A549 (cell line): ENCODE measurements around the gene NDUFA13.

Experiments
- KDM1A ChIP-seq: fragments of 200-600 bp; sonication (generic); IDR thresholded peaks from 2 replicates; pipeline ENCODE4 v1.6.1; 2016; ENCODE audit warnings: low read depth, mild to moderate bottlenecking
- KDM5A ChIP-seq: fragments of 200-600 bp; sonication (generic); IDR thresholded peaks from 2 replicates; pipeline ENCODE4 v1.6.1; 2016; ENCODE audit warnings: antibody characterized with exemption, mild to moderate bottlenecking
- ZFP36 ChIP-seq: fragments of 450-650 bp; IDR thresholded peaks from 2 replicates; pipeline ENCODE4 v1.6.1; 2014; ENCODE audit warnings: borderline replicate concordance; ENCODE audit not compliant: partially characterized antibody
- ZNF302 ChIP-seq: fragments of 250-450 bp; sonication (Bioruptor Pico); IDR thresholded peaks from 2 replicates; pipeline ENCODE4 v1.9.0; 2021; ENCODE audit warnings: inconsistent platforms, mild to moderate bottlenecking, moderate library complexity
- TF ChIP-seq, protein P1 (sequence below): fragments of 450-650 bp; IDR thresholded peaks from 2 replicates; pipeline ENCODE4 v1.6.1; 2014; ENCODE audit warnings: antibody characterized with exemption

DNA sequence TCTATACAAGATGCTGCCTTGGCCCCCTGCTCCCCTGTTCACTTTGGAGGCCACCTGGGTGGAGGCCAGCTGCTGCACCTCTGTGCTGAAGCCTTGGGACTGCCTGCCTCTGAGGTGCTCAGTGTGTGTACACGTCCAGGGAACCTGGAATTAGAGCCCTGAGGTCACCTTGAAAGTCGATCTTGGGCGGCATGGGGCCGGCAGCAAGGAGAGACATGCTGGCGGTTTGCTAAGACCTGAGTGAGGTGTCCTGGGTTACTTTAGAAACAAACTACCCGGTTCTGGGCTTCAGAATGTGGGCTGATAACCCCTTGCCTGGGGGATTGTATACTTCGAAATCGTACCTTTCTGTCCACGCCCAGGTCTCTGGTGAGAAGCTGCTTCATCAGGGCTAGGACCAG, 26.2 kb upstream of the NDUFA13 start:
- no peak for TF ChIP-seq ZNF302 (CRISPR knock-in tag)
- no peak for TF ChIP-seq KDM5A
- TF ChIP-seq, protein P1, sequence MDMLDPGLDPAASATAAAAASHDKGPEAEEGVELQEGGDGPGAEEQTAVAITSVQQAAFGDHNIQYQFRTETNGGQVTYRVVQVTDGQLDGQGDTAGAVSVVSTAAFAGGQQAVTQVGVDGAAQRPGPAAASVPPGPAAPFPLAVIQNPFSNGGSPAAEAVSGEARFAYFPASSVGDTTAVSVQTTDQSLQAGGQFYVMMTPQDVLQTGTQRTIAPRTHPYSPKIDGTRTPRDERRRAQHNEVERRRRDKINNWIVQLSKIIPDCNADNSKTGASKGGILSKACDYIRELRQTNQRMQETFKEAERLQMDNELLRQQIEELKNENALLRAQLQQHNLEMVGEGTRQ: no peak
- no peak for TF ChIP-seq ZFP36
- no peak for TF ChIP-seq KDM1A
